COR-L47 (cell line): ENCODE results near the gene EZH1.
A peak's percentile ranks its signal among the peaks of the same experiment; 100 is the strongest.

ENCODE experiments used
- DNase-seq: peaks from one replicate; lab custom pipeline; 2025; lab: John Stamatoyannopoulos, UW

EZH1 gene

GRCh38 chr17:42744806-42745617 lies at the start of gene EZH1:
Gene EZH1 (minus strand): TSS chr17:42745040. CDS start chr17:42728941, 16,099 bp downstream.
- DNase-seq, result peak; percentile 92

- DNase-seq, result no peak
Measured at GRCh38 chr17:42792545-42792944, 47.7 kb upstream of the EZH1 start.

- no peak for DNase-seq
Measured at GRCh38 chr17:42791948-42792347, 47.1 kb upstream of the EZH1 start.

DNA sequence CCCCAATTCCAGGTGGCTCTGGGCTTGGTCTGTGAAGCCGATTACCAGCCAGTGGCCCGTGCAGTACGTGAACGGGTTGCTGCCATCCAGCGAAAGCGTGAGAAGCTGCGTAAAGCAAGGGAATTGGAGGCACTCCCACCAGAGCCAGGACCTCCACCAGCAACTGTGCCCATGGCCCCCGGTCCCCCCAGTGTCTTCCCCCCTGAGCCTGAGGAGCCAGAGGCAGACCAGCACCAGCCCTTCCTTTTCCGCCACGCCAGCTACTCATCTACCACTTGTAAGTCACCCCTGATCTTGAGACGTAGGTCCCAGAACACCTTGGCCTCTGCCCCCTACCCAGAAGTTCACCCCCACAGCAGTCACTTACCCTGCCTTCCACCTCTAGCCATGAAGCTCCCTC lies 42.4 kb upstream of the EZH1 start:
- DNase-seq, result no peak

DNA sequence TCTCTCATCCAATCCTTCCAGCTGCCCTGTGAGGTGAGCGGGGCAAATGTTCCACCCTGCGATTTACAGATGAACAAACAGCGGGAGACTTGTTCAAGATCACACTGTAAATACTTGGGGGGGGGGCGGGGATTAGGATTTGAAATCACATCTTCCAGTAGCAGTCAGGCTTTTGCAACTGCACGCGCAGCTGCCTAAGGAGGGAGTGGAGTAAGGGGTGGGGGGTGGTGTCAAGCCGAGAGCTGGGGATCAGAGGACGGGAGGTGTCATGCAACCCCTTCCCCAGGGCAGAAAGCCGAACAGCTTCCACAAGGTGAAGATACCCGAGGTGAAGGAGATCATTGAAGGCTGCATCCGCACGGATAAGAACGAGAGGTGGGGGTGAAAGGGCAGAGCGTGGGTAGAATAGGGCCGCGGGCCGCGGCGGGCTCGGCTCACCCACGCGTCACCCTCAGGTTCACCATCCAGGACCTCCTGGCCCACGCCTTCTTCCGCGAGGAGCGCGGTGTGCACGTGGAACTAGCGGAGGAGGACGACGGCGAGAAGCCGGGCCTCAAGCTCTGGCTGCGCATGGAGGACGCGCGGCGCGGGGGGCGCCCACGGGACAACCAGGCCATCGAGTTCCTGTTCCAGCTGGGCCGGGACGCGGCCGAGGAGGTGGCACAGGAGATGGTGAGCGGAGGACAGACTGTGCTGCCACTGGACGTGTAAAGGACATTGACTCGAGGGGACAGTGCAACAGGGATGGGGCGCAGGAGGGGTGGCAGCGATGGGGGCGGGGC lies 40.2 kb upstream of the EZH1 start:
- no peak for DNase-seq

DNA sequence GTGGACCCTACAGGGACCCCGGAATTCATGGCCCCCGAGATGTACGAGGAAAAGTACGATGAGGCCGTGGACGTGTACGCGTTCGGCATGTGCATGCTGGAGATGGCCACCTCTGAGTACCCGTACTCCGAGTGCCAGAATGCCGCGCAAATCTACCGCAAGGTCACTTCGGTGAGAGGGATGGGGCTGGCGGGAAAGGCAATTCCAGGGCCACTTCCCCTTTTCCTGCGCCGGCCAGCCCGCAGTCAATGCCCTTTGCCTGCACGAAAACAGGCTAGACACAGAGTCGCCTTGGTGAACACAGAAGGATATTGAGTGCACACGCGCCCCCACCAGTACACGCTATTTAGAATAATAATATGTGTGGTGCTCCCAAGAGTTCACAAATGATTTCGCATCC lies 39.6 kb upstream of the EZH1 start:
- DNase-seq, result no peak

- DNase-seq, result no peak
Measured at GRCh38 chr17:42783791-42784138, 38.9 kb upstream of the EZH1 start.

DNA sequence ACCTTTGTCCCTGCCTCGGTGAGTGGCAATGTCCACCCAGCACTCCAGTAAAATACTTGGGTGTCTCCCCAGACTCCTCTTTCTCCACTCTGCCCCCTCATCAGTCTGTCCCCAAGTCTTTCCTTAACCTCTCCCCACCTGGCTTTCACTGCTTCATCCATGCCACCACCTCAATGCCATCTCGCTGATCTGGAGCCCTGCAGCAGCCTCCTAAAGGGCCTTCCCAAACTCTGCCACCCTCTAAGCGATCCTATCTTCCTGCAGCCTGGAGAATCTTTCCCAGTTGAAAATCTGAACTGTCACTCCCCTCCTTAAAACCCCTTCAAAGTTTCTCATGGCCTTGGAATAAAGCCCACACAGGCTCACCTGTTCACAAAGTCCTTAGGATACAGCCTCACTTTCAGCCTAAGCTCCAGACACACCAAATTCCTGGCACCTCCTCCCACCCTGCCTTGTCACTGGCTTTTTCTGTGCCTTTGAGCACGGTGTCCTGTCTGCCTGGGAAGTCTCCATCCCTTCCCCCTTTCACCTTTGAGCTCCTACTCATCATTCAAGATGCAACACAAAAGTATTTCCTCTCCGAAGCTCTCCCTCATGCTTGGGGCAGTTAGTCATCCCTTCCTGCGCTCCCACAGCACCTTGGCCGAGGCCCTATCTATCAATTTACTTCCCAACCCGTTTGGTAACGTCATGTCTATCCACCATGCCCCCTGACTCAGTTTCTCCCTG lies 38.4 kb upstream of the EZH1 start:
- DNase-seq, result no peak

GRCh38 chr17:42782166-42783061 lies 37.6 kb upstream of the EZH1 start:
- DNase-seq, result no peak

GRCh38 chr17:42781639-42782165 lies 36.9 kb upstream of the EZH1 start:
- no peak for DNase-seq

DNA sequence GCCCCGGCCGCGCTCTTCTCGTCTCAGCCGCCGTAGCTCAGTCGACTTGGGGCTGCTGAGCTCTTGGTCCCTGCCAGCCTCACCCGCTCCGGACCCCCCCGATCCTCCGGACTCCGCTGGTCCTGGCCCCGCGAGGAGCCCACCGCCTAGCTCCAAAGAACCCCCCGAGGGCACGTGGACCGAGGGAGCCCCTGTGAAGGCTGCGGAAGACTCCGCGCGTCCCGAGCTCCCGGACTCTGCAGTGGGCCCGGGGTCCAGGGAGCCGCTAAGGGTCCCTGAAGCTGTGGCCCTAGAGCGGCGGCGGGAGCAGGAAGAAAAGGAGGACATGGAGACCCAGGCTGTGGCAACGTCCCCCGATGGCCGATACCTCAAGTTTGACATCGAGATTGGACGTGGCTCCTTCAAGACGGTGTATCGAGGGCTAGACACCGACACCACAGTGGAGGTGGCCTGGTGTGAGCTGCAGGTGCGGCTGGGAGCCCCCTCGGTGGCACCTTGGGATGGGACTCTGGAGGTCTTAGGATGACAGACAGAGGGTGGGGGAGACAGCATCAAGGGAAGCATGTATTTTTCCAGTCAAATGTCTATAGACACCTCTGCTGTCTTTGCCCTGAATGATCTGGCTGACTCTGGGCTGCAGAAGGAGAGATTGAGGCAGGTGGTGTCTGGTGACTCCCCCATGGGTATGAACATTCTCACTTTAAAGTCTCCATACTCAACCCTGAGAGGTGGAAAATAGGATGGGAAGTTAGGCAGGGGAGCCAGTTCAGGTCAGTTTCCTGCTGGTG lies 36.2 kb upstream of the EZH1 start:
- no peak for DNase-seq

DNA sequence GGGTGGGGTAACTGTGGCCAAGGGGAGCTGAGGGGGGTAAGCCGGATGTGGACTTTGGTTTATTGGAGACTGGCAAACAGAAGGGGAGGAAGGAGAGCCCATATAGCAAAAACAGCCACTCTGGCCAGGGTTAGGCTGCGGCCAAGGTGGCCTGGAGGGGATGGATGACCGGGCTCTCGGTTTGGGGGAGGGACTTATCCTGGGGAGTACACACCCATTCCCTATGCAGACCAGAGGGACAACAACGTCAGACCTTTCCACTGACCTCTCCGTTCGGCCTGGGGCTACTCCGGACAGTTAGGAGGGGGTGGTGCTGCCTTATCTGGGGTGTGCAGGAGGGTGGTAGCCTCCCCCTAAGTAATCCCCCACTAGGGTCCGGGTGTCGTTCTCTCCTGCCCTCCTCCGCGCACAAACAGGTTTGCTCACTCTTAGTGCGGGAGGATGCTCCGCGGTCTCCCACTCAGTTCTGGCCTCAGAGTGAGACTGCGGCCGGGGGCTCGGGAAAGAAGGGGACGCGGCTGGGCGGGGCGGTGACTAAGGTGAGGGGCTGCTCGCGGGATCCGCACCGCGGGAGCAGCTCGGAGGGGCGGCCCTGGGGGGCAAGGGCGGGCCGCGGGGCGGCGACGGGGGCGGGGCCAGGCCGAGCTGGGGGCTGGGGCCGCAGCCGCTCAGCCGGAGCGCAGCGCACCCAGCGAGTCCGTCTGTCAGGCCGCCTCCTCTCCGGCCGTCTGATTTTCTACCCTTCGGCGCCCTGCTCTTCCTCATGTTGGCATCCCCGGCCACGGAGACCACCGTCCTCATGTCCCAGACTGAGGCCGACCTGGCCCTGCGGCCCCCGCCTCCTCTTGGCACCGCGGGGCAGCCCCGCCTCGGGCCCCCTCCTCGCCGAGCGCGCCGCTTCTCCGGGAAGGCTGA lies 35.4 kb upstream of the EZH1 start, which contains the start of gene WNK4:
Gene WNK4, plus strand, starts transcription at position 675 of the 915 bp plus-strand sequence. Its CDS starts 89 bp downstream, at position 764.
- no peak for DNase-seq

DNA sequence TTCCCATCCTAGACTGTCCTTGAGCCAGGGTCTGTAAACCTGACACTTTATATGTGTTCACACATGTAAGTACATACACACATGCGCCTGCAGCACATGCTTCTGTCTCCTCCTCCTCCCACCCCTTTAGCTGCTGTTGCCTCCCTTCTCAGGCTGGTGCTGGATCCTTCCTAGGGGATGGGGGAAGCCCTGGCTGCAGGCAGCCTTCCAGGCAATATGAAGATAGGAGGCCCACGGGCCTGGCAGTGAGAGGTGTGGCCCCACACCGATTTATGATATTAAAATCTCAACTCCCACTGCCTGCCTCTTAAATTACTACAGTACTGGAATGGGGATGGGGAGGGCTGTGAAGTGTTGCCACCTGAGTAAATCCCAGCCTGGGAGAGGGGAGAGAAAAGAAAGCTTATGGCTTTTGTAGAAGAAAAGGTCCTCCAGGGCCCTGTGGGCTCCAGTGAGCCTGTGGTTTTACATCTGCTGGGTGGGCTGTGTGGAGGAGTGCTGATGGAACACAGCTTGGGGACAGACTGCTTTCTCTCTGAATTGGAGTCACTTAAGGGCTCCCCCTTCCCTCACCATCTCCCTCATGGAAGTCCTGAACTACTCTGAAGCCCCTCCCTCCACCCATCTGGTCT lies 34.6 kb upstream of the EZH1 start:
- no peak for DNase-seq

DNA sequence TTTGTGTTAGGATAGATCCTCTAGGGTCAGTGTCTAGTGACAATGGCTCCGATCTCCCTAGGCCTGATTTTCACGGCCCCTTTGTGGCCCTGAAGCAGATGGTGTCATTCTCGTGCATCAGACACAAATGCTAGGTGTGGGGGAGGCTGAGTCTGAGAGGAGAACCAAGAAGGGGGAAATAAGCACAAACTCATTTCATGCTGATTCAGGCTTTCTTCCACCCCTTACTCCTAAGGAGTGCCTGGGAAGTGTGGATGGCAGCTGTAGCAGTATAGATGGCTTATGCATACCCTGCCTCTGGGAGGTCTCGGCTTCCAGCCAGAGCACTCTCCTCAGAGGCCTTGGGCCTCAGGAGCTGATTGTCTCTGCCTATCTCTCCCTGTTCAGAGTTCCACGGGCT lies 33.7 kb upstream of the EZH1 start:
- no peak for DNase-seq

- no peak for DNase-seq
Measured at GRCh38 chr17:42775534-42776098, 30.8 kb upstream of the EZH1 start.

DNA sequence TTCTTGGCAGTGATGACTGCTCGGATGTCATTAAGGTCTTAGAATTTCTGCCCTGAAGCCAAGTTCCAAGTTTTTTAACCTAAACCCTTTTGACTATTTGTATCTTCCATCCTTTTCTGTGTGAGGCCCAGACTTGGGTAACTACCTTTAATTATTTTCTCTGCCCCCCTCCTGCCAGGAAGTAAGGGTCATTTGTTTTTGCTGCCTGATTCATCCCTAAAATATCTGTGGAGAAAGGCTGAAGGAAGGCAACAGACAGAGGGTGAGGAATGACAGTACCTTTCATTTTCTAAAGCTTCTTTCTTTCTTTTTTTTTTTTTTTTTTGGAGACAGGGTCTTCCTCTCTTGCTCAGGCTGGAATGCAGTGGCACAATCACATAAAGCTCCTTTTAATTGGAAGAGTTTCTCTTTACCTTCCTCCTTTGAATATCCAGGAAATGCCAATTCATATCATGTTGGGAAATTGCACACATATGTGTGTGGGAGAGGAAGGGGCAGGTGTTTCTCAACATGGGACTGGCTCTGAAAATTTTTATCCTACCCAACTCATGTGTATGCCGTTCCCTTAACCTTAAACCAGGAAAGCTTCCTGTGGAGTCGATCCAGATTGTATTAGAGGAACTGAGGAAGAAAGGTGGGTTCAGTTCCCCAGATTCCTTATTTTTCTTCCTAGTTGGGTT lies 29.4 kb upstream of the EZH1 start:
- DNase-seq, result no peak

DNA sequence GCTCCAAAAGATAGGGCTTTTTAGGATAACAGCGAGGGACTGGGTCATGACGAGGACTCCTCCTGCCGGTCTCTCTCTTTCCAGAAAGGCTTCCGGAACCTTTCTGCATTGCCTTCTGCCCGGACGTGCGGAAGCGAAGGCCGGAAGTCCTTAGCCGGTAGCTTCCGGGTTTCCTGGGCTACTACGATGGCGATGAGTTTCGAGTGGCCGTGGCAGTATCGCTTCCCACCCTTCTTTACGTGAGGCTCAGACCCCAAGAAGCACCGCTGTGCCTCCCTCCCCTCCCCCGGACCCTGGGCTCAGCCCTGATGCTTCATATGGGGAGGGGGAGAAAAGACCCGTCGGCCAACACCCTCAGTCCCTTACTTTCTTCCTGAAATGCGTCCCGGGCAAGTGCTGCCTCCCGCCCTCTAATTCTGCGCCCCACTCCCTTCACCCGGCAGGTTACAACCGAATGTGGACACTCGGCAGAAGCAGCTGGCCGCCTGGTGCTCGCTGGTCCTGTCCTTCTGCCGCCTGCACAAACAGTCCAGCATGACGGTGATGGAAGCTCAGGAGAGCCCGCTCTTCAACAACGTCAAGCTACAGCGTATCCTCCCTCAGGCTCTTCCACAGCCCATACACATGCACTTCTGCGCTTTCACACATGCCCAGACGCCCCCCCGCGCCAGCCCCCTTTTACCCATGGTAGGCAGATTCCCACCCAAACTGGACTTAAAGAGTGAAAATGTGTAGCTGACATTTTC lies 28.6 kb upstream of the EZH1 start, which contains the start of gene VPS25:
Gene VPS25, plus strand, starts transcription at position 160 of the 746 bp plus-strand sequence. Its CDS starts 27 bp downstream, at position 187.
- DNase-seq, result peak; percentile 76
